GM12875 (cell line): ENCODE measurements around the gene TMEM154.

Experiments used
- H3K4me3 ChIP-seq: one replicate; pipeline ENCODE4 v1.5.1; 2011; ENCODE audit warnings: low read depth, low read length, control low read depth
- CTCF ChIP-seq: IDR thresholded peaks from 2 replicates; pipeline ENCODE4 v1.5.1; 2011; ENCODE audit warnings: low read depth, mild to moderate bottlenecking, control low read depth, inconsistent platforms, low read length, moderate library complexity, borderline replicate concordance; ENCODE audit not compliant: insufficient read depth

The TMEM154 gene

GRCh38 chr4:152577708-152578396 lies 101.9 kb downstream of the TMEM154 start:
- H3K4me3 ChIP-seq, result no peak overlapping the region
- no peak for TF ChIP-seq CTCF

- no peak for TF ChIP-seq CTCF
These were observed 104.3 kb downstream of the TMEM154 start for GRCh38 chr4:152575533-152575932.

GRCh38 chr4:152573861-152574260 lies 105.9 kb downstream of the TMEM154 start:
- no peak for TF ChIP-seq CTCF
- H3K4me3 ChIP-seq, result no peak overlapping the region

More at GRCh38 chr4:152575533-152575932, 104.3 kb downstream of the TMEM154 start:
- H3K4me3 ChIP-seq, result no peak overlapping the region

GRCh38 chr4:152572417-152573086 lies 107.2 kb downstream of the TMEM154 start:
- no peak overlapping the region for H3K4me3 ChIP-seq
- no peak for TF ChIP-seq CTCF

GRCh38 chr4:152571770-152572169 lies 108.0 kb downstream of the TMEM154 start:
- no peak for TF ChIP-seq CTCF

GRCh38 chr4:152571296-152571695 lies 108.5 kb downstream of the TMEM154 start:
- no peak overlapping the region for H3K4me3 ChIP-seq
- TF ChIP-seq CTCF, result no peak

More at GRCh38 chr4:152571770-152572169, 108.0 kb downstream of the TMEM154 start:
- no peak overlapping the region for H3K4me3 ChIP-seq
